ENCODE data around the gene MYBBP1A.

GRCh38 chr17:4490109-4490591 lies 65.0 kb downstream of the MYBBP1A start:
- TF ChIP-seq CTCF (IDR thresholded peaks at IDR 0.05; ENCODE audit: low read depth, low read length, missing input control): no peak
- TF ChIP-seq FOXA1 (IDR thresholded peaks at IDR 0.05): no peak
- no peak for TF ChIP-seq FOXA2 (IDR thresholded peaks at IDR 0.05)
- no peak for TF ChIP-seq SP1 (IDR thresholded peaks at IDR 0.05)
- no peak for TF ChIP-seq YY1 (IDR thresholded peaks at IDR 0.05)
- TF ChIP-seq GABPA (IDR thresholded peaks at IDR 0.05 in 1 of 2, conservative IDR thresholded peaks at IDR 0.05 in 1 of 2): no peak
- no peak for TF ChIP-seq REST (IDR thresholded peaks at IDR 0.05)
- no peak for TF ChIP-seq MAX (IDR thresholded peaks at IDR 0.05)
- TF ChIP-seq JUND (IDR thresholded peaks at IDR 0.05): no peak
- TF ChIP-seq NR2F2 (IDR thresholded peaks at IDR 0.05): no peak

All from liver (tissue), 3 donors.